ENCODE results near the gene SLC44A3.
"Not testable (repeated sequence)": the region's sequence is repeated elsewhere in the genome, so short reads cannot be mapped to it uniquely, and the experiment has no call there.

- not testable (repeated sequence) for TF ChIP-seq POLR2A, CTCF (IDR thresholded peaks at IDR 0.05)
These were observed 121.3 kb downstream of the SLC44A3 start for GRCh38 chr1:94941480-94941879.

All from body of pancreas (tissue), 4 donors.